ENCODE results near the gene GNB1L.

The GNB1L gene

DNA sequence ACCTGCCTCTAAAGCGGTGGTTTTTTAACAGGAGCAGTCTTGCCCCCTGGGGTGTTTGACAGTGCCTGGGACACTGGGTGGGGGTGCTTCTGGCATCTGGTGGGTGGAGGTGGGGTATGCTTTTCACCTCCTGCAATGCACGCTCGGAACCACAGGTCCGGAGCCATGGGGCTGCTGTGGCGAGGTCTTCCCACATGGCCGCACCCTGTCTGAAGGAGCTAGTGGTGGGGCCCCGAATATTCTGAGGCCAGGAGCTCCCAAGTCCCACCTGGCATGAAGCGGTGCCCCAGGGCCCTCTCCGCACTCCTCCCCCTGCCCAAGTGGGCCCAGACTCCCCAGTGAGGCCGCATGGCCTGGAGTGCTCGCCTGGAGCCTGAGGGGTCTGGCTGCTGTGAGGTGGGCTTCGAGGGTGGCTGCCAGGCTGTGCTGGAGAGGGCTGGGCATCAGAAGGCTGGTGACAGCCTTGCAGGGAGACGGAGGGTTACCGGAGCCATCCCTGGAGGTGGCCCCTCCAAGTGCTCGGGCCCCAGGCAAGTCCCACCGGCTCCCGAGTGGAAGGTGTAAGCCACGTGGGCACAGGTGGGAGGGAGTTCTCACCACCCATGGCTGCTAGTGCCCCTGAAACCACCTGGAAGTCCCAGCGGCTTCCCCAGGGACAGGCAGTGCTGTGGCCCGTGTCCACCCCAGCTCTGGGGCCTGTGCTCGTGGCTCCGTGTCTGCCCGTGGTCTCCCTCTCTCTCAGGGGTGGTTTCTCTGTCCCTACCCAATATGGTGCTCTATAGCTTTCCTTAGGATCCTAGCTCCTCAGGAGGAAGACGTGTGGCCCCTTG lies 79.0 kb downstream of the GNB1L start:
- DNase-seq (ENCODE audit: low read depth): no peak

DNA sequence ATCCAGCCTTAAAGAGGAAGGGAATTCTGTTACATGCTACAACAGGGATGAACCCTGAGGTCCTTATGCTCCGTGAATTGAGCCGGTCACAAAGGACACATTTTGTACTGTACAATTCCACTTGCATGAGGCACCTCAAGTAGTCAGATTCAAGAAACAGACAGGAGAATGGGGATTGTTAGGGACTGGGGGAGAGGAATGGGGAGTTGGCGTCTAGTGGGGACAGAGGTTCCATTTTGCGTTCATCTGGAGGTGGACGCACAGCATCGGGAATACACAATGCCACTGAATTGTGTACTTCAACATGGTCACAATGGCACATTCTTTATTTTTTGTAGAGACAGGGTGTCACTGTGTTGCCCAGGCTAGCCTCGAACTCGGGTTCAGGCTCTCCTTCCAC lies 80.0 kb downstream of the GNB1L start:
- no peak for DNase-seq (ENCODE audit: low read depth)

DNA sequence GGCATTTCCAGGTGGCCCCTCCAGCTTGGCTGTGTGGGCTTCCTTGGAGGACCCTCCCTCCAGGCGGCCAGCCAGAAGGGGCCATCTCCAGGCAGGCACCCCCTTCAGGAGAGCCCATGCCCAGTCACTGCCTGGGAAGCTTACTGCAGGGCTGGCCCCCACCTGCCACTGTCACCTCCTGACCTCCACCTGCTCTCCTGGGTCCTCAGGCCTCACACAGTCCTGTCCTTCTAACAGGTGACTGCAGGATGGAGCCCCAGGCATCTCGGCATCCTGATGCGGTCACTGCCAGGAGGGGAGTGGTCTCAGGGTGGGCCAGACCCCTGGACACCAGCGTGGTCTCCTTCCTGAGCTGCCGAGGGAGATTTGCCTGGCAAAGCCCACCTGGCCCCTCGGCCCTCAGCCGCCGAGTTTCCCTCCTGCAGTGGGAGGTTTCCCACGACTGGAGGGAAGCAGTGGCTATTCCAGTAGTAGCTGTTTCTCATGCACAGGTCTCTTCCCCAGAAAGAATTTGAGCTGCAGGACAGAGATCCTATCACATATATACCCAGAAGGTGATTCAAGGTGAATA lies 81.1 kb downstream of the GNB1L start:
- no peak for DNase-seq (ENCODE audit: low read depth)

DNA sequence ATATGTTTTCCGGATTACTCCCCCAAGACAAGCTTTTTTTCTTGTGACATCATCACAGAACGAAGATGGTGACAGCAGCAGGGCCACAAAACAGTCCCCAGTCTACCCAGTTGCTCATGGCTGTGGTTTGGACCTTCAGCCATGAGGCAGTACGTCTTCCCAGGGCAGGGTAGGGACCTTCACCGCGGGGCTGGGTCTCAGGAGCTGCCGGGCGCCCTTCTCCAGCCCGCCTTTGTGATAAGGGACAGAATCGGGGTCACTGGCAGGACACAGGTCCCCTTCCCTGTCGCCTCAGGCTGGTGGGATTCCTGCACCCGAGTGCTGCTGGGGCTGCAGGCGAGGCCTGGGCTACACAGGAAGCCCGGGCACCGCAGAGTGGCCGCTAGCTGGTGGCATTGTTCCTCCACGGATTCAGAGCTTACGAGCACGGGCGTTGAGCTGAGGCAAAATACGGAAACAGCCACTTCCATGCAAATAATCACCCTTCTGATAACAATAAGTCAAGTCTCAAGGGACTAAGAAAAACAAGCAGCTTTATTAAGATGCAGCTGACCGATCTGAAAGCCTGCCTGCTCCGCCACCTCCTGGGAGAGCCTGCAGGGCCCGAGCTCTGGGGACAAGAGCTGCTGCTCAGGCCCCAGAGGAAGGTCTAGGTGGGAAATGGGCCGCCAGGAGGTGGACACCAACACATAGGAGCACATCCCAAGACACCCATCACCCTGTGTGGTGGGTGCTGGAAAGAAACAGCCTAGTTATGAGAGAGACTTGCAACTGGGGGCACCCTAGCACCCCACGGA lies 81.8 kb downstream of the GNB1L start:
- DNase-seq (ENCODE audit: low read depth): no peak

DNA sequence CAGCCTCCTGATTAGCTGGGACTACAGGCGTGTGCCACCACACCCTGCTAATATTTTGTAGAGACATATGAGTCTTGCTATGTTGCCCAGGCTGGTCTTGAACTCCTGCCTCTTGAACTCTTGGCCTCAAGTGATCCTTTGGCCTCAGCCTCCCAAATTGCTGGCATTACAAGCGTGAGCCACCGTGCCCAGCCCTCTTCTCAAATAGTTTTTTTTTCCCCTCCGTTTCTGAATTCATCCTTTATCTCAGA lies 82.3 kb downstream of the GNB1L start:
- DNase-seq (ENCODE audit: low read depth): no peak

DNA sequence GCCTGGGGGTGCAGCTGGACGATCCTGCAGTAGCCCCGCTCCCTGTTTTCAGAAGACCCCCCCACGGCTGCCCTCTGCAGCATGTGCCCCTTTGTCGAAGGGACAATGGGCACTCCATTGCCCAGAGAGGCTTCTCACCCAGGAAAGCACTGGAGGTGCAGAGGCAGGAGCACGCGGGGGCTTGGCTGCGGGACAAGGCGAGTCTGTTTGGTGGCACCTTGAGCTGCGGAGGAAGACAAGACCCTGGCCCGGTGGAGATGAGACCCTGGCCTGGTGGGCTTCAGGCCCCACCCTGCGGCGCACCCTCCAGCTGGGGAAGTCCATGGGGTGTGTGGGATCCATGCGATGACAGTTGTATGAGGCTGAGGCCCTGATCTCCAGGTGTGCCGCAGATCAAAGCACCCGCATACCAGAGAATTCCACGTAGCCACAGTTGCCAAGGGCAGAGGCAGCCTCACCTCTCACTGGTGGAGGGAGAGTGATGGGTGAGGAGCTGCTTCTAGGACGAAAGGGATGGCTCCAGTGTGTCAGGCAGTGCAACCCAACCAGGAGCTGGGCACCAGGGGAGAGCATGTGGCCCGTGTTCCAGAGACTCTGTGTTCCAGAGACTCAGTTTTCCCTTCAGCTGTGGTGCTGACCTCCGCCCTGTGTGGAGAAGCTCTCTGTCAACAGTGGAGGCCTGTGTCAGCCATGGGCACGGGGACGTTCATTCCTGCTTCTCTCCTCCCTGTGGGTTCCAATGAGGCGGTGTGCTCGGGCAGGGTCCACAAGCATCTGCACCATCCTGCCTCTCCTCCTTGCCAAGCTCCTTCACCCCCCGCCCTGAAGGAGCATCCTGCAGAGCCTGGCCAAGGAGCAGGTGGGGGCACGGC lies 84.1 kb downstream of the GNB1L start:
- DNase-seq (ENCODE audit: low read depth): no peak

DNA sequence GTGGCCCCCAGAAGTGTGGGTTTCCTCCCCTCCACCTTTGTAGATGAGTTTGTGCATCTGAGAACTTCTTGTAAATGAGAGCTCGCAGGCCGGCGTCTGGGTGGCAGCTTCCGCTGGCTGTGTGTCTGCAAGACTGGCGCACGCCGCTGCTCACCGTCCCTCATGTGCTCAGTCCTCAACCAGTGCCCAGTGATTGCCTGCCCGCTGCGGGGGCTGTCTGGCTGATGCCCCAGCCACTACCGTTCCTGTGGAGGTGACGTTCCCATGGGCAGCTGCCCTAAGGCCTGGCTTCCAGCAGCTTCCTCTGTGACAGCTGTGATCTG lies 85.3 kb downstream of the GNB1L start:
- no peak for DNase-seq (ENCODE audit: low read depth)

DNA sequence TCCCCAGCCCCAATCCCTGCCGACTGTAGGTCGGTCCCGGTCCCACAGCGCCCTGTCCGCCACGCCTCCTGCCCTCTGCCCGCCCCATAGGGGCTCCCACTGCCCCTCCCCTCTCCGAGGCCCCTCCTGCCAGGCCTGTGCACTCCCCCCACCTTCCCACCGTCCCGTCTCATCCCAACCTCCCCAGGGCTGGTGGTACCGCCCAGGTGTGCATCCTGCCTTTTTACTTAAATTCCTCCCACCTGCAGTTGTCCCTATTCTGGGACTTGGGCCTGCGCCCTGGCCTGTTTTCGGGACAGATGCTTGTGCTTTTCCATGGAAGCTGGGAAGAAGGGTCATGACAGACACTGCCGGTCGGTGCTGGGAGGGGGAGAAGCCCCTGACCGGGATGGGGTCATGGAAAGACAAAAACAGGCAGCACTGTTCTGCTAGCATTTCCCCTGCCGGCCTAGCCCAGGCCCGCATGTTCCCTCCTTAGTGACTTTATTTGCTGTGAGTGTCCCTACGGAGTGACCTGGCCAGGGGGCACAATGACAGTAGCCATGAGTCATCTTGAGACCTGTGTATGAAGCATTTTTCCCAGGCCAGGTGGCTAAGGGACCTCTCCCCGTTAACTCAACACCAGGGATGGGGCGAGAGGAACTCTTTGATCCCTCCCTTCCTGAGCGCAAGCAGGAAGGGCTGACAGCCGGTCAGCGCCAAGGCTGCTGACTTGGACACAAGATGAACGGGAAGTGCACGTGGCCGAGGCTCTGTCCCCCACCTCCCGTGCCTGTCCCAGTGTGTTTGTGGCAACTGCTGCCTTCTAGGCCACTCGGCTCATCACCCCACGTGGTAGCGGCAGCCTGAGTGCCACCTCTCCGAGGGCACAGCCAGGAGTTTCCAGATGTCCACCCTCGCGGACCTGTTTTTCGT lies 87.0 kb downstream of the GNB1L start:
- DNase-seq (ENCODE audit: low read depth): no peak

DNA sequence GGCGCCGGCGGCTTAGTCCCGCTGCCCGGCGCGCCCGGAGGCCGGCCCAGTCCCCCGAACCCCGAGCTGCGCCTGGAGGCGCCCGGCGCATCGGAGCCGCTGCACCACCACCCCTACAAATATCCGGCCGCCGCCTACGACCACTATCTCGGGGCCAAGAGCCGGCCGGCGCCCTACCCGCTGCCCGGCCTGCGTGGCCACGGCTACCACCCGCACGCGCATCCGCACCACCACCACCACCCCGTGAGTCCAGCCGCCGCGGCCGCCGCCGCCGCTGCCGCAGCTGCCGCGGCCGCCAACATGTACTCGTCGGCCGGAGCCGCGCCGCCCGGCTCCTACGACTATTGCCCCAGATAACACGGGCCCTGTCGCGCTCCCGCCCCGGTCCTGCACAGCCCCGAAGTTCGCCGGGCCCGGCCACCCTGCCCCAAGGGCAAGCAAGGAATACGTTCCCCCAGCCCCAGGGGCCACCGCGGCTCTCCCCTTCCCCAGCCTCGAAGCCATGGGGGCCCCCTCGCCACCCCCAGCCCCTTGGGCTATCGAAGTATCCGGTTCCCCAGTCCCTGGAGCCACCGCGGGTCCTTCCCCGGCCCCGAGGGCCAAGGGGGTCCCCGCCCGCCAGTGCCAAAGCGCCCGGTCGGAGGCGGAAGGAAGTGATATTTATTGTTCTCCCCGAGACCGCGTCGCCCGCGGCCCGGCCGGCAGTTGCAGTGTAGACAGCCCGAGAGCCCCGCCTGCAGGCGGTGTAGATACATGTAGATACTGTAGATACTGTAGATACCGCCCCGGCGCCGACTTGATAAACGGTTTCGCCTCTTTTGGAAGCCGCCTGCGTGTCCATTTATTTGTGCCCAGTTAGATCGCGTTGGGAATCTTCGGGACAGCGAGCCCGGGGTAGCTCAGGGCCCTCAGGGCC lies 87.9 kb downstream of the GNB1L start:
- no peak for DNase-seq (ENCODE audit: low read depth)

DNA sequence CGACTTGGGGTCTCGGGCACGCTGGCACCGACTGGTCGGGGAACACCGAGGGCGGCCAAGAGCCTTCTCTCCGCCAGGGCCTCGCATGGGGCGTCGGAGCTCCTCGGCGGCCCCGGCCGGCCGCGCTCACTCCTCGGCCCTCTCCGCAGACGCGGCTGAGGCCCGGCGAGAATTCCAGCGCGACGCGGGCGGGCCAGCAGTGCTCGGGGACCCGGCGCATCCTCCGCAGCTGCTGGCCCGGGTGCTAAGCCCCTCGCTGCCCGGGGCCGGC lies 88.5 kb downstream of the GNB1L start:
- no peak for DNase-seq (ENCODE audit: low read depth)

DNA sequence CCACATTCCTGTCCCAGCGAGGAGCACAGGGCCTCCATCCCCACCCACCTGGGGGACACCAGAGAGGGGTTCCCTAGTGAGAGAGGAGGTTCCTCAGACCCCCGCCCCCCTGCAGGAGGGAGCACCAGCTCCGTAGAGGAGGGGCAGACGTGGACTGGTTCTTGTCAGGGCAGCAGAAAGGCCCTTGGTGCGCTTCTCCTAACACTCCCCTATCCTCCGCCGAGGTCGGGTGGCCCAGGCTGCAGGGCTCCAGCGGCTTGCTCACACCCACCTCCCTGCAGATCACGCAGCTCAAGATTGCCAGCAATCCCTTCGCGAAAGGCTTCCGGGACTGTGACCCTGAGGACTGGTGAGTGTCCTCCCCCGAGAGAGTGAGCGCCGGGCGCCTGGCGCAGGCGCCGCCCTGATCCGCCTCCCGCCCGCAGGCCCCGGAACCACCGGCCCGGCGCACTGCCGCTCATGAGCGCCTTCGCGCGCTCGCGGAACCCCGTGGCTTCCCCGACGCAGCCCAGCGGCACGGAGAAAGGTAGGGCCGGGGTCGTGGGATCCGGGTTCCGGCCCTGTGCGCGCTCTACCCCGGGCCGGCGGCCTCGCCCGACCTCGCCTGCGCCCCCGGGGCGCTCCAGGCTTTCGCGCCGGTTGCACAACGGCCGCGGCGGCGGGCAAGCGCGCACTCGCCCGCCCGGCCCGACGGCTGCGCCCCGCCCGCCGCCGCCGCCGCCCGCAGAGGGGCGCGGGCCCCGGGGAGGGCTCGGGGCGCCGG lies 89.0 kb downstream of the GNB1L start:
- DNase-seq (ENCODE audit: low read depth): no peak

DNA sequence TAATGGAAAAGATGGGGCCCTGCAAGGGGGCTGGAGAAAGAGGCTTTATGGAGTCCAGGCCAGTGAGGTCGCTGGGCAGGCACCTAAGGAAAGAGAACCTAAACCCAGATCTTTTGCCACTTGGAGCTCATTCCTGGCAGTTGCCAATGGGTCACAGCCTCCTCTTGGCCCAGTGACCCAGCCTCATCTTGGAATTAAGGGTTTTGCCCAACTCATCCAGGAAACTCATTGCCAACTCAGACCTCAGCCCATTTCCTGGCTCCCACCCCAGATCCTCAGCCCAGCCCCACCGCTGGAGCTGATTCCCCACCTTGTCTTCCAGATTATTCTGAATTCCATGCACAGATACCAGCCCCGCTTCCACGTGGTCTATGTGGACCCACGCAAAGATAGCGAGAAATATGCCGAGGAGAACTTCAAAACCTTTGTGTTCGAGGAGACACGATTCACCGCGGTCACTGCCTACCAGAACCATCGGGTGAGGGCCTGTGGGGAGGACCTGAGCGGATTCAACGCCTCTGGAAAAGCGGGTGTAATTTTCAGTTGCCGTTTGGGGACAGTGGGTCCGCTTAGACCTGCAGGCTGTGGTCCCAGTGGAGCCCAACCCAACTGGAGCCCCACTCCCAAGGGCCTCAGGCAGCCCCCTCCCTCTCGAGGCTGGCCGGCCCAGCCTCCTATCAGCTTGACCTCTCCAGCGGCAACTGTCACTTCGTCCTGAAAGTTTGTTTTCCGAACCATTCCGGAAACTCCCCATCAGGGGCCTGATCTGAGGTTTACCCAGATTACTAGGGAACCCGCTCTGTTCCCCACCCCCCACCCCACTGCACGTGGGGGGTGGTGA lies 89.8 kb downstream of the GNB1L start:
- no peak for DNase-seq (ENCODE audit: low read depth)

DNA sequence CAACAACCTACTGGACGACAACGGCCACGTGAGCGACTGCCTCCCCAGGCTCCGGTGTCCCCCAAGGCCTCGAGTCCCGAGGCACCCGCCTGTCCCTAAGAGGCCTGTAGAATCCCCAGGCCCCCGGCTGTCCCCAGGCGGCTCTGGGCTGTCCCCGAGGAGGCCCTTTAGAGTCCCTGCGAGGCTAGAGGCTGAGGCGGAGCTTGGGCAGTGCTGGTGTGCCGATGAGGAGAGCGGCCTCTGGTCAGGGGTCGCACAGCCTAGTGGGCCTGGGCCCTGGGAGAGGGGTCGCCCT lies 90.4 kb downstream of the GNB1L start:
- no peak for DNase-seq (ENCODE audit: low read depth)

DNA sequence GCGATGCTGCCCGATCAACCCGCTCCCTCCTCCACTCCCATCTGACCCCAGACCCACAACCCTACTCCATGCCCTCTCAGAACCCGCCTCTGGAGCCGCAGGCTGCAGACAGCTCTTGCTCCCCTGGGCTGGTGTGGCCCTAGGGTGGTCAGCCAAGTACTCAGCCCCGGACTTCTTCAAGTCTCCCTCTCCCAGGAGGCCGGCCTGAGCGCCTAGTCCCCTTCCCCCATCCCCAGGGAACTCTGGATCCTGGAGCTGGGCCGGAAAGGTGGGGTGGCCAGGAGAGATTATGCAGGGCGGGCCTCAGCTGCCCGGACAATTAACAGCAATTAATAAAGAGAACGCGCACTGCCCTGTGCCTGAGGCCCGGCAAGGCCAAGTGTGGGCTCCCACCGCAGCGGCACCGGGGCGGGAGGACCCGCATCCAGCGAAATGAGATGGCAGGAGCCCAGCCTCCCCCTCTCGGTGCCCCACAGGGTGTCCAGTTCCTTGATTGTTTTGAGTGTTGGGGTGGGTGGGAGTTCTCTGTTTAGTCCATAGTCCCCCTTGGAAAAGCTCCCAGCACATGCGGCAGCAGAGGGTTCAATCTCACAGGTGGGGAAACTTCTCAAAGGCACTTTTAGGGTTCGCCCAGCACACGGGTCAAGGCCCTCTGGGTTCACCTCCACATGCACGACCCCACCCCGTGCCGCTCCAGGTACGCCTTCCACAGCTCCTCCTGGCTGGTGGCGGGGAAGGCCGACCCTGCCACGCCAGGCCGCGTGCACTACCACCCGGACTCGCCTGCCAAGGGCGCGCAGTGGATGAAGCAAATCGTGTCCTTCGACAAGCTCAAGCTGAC lies 91.0 kb downstream of the GNB1L start:
- no peak for DNase-seq (ENCODE audit: low read depth)

DNA sequence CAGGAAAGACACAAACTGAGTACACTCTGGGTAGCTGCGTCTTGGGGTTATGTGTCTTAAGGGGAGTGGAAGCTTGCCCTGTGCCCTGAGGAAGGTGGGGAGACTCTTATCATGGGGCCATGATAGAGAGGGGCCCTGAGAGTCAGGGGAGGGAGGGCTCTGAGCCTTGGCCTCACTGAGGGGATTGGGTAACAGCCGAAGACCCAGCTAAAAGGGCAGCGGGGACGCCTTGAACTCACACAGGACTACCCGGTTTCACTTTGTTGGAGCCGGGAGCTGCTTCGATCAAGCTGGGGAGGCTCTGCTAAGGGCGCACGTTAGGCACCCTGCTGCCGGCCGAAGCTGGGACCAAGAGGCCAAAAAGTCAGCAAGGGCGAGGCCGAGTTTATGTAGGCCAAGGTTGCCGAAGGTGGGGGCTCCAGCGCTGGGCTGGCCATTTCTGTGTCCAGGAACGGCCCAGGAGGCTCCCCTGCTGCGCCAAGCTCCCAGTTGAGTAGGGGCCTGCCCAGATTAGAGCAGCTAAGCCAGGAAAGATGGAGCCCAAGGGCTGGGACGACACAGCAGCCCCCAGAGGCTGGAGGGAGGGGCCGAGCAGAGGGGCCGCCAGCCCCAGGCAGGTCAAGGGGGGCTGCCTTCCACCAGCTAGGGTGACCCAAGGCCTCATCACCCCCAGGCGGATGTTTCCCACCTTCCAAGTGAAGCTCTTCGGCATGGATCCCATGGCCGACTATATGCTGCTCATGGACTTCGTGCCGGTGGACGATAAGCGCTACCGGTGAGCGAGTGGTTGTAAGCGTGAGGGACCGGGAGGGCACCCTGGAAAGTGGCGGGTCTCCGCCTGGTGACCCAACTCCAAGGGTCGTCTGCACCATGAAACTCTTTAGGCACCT lies 91.9 kb downstream of the GNB1L start:
- DNase-seq (ENCODE audit: low read depth): no peak

DNA sequence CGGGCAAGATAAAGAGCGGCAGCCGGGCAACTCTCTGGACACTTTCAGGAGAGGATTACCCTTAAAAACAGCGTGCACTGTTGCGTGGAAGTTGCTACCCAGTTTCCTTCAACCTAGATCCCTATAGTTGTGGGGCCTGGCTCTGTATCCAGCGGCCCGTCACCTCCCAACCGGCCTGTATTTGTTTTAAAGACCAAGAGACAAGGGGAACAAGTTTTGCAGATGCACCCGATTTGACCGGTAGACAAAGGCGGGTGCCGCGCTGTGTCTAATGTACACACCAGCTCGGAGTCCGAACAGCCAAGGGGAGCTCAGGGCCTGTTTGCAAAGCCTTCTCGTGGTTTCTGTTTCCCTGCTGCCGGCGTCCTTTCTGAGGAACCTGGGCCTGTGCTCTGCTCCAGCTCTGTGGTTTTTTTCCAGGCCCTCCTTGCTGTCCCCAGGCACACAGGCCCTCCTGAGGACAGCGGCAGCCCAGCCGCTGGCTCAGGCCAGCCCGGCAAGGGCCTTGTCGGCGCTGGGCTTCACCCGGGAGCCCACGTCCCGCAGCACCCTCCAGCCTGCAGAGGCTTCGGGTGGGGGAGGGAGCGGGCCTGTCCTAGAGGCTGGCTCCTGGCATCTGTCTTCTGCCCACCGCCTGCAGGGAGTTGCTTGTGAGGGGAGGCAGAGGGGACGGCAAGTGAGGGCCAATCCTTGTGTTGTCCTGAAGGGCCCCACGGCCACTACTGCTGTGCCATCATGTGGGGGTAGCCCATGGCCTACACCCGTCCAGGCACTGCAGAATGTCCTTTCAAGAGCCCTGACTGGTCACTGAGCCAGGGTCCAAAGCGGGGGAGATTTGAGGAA lies 92.7 kb downstream of the GNB1L start:
- no peak for DNase-seq (ENCODE audit: low read depth)

Measured in iris pigment epithelial cell (primary cell).